ENCODE data around the gene FRAS1. TPM values are rescaled to one million over a fixed set of nuclear protein-coding genes. Genes with fewer than 3 reads are reported as not detected.

The FRAS1 gene
- total RNA-seq, 1 experiment from 2014 or later = 13.1 TPM

GRCh38 chr4:78190068-78190467, 132.9 kb downstream of the FRAS1 start:
- Histone ChIP-seq H3K9me3 (ENCODE audit: insufficient read depth, low read depth) (no peaks in the 10 kb centered on the region), H3F3A (ENCODE audit: insufficient read depth, low read depth) (no peaks in the 10 kb centered on the region), H3K27ac (no peak overlapping the region), H3K36me3 (ENCODE audit: low read depth) (no peaks in the 10 kb centered on the region), H3K4me1 (replicated peaks; ENCODE audit: insufficient read depth) (no peaks in the 10 kb centered on the region), H3K4me3 (no peak overlapping the region), H3K79me2 (ENCODE audit: low read depth) (no peaks in the 10 kb centered on the region), H3K4me2 (no peak overlapping the region), H2AFZ (no peak overlapping the region), H3K27me3 (ENCODE audit: insufficient read depth, low read depth) (no peaks in the 10 kb centered on the region), H3K9me2 (ENCODE audit: insufficient read depth) (no peaks in the 10 kb centered on the region), H4K20me1 (ENCODE audit: insufficient read depth) (no peaks in the 10 kb centered on the region)
- ChIA-PET POLR2A (ENCODE audit: unreplicated experiment) (no interaction called here), CTCF (no interaction called here)
- DNase-seq = no peak
- intact Hi-C loops (cut with micrococcal nuclease; ENCODE audit: unreplicated experiment) = no loop called here
- no TSS peak for BruUV-seq (replicated peaks)
- no peak for TF ChIP-seq EZH2 (IDR thresholded peaks at IDR 0.05; ENCODE audit: low read depth)
- no peak for TF ChIP-seq CTCF (conservative IDR thresholded peaks at IDR 0.05)

GRCh38 chr4:78190595-78190994, 133.5 kb downstream of the FRAS1 start:
- Histone ChIP-seq H3K4me1 (replicated peaks; ENCODE audit: insufficient read depth) (no peaks in the 10 kb centered on the region), H3F3A (ENCODE audit: insufficient read depth, low read depth) (no peaks in the 10 kb centered on the region), H3K36me3 (ENCODE audit: low read depth) (no peaks in the 10 kb centered on the region), H4K20me1 (ENCODE audit: insufficient read depth) (no peaks in the 10 kb centered on the region), H3K9me2 (ENCODE audit: insufficient read depth) (no peaks in the 10 kb centered on the region), H3K9me3 (ENCODE audit: insufficient read depth, low read depth) (no peaks in the 10 kb centered on the region), H3K4me2 (no peak overlapping the region), H3K4me3 (no peak overlapping the region), H3K27me3 (ENCODE audit: insufficient read depth, low read depth) (no peaks in the 10 kb centered on the region), H3K79me2 (ENCODE audit: low read depth) (no peaks in the 10 kb centered on the region), H2AFZ (no peak overlapping the region), H3K27ac (no peak overlapping the region)
- no peak for DNase-seq
- TF ChIP-seq CTCF (conservative IDR thresholded peaks at IDR 0.05) = no peak
- ChIA-PET POLR2A (ENCODE audit: unreplicated experiment) (no interaction called here), CTCF (no interaction called here)
- no TSS peak for BruUV-seq (replicated peaks)
- intact Hi-C loops (cut with micrococcal nuclease; ENCODE audit: unreplicated experiment) = no loop called here

- BruUV-seq (replicated peaks) = no TSS peak
- intact Hi-C loops (cut with micrococcal nuclease; ENCODE audit: unreplicated experiment) = no loop called here
Measured at GRCh38 chr4:78197947-78198346, 140.8 kb downstream of the FRAS1 start.

More at GRCh38 chr4:78197947-78198346, 140.8 kb downstream of the FRAS1 start:
- no peaks in the 10 kb centered on the region for H3K27me3 ChIP-seq (ENCODE audit: insufficient read depth, low read depth)
- no peaks in the 10 kb centered on the region for H3F3A ChIP-seq (ENCODE audit: insufficient read depth, low read depth)
- no peak overlapping the region for H3K4me3 ChIP-seq
- no peak for DNase-seq
- no peaks in the 10 kb centered on the region for H3K9me3 ChIP-seq (ENCODE audit: insufficient read depth, low read depth)
- H3K4me2 ChIP-seq = no peak overlapping the region
- ChIA-PET POLR2A (ENCODE audit: unreplicated experiment) (no interaction called here), CTCF (no interaction called here)
- TF ChIP-seq EZH2 (IDR thresholded peaks at IDR 0.05; ENCODE audit: low read depth) (no peak), CTCF (conservative IDR thresholded peaks at IDR 0.05) (no peak)
- no peaks in the 10 kb centered on the region for H3K4me1 ChIP-seq (replicated peaks; ENCODE audit: insufficient read depth)
- H3K9me2 ChIP-seq (ENCODE audit: insufficient read depth) = no peaks in the 10 kb centered on the region
- no peak overlapping the region for H2AFZ ChIP-seq
- H3K27ac ChIP-seq = no peak overlapping the region
- H4K20me1 ChIP-seq (ENCODE audit: insufficient read depth) = no peaks in the 10 kb centered on the region
- H3K79me2 ChIP-seq (ENCODE audit: low read depth) = no peaks in the 10 kb centered on the region
- no peaks in the 10 kb centered on the region for H3K36me3 ChIP-seq (ENCODE audit: low read depth)
